ENCODE data around the gene XCL2.

The XCL2 gene

DNA sequence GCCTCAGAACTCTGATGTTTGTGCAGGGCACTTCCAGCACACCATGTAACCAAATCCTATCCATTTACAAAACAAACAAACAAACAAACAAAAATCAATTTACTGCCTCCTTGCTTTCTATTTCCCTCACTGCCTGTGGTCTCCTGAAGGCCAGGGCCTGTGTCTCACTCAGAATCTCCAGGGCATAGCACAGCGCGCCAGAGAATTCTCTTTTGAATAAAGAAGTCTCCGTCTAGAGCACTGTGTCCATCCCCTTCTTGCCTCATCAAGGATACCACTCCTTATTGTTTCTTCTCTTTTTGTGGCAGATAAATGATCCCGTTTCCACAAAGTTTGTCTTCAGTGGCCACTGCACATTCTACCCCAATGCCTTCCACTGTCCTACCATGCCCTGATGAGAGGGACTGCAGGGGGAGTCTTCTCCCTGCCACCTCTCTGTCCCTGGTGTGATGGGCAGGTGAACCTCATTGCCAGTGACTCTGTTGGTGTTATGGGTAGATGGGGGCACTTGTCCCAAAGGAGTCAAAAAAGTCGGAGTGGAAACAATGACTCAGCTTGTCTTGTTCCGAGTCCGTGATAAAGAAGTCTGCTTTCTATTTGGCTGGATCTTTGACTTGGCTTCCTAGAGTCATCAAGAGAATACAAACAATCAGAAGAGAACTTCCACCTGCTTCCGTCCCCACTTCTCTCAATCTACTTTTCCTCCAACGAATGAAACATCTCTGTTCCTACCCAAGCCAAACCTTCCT is 30.0 kb downstream of the XCL2 start:
- peak; percentile 32 for DNase-seq (ENCODE audit: low read depth)

DNA sequence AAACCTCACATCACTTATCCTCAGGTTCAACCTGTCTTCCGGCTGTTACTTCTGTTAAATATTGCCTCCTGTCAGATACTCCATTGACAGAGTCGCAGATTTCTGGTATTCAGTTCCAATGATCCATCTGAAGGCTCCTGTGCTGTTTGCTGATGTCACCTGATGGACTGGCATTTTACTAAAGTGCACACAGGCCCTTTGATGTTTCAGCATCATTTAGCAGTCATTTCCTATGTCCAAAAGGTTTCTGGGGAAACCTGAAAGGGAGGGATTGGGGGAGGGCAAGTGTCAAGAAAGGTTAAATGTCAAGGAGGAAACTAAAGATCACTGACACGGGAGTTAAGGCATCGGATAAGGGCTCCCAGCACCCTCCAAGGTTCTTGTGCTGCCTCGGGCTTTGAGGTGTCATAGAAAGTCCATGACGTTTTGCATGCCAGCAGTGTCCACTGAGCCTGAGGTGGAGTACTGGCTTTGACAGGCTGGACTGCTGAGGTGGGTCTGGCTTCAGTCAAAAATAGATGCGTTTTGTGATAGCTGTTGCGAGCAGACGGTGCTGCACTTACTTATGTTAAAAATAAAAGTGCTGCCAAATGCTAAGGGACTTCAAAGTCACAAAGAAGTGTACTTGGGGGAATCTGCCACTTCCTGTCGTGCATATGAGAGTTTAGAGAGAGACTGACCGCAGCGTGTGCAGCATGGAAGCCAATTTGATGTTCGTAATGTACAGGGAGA is 30.8 kb downstream of the XCL2 start:
- DNase-seq (ENCODE audit: low read depth), result no peak

DNA sequence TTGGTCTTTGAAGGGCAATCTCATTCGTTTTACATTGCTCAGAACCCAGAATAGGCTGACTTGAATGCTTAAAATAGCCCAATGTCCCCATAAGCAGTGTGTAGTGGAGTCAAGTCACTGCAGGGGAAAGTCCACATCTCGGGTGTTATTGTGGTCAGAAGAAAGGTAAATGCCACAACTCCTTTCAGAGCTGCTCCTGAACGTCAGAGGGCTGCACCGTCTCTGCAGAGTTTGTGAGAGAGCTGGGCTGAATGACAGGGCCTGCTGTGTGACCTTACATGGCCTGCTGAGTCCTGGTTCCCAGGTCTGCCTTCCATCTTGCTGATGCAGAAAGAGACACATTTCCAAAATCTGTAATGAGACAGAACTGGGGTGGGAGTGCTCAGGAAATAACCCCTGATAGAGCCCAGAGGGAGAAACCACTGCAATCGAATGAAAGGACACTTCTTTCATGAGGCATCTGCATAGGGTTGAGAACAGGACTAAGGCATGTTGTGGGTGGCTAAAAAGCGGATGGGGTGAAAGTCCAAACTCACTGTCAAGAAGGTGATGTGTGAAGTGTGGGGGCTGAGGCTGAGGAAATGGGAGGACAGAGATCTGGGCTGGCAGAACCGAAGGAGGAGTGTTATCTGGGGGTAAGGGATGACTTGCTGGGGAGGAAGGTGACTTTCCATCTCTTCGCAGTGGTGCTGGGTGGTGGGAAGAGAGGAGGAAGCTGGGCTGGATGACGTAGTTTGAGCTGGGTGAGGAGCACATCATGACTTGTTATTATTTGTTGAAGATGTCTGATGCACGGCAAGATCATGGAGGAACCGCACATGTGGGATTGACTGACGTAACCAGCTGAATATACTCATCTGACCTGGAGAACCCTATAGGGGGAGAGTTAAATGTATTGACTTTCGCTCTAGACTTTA is 33.7 kb downstream of the XCL2 start:
- DNase-seq (ENCODE audit: low read depth), result peak; percentile 8

DNA sequence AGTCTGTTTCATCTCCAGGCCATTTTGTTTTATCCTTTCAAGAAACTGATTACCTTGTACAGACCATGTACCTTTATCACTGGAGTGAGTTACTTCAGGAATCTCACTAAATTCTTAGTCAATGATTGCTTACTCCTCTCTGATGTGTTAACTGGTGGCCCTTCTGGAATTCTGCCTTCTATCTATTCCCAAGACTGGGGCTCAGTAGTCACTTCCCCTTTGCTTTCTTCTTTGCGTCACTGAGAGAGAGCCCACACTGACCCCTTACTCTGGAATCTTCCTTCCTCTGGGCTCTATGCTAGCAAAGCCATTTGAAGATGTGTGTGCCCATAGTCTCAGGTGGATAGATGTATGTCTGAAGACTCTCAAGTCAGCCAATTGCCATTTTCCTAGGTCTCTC is 34.6 kb downstream of the XCL2 start:
- DNase-seq (ENCODE audit: low read depth), result no peak

DNA sequence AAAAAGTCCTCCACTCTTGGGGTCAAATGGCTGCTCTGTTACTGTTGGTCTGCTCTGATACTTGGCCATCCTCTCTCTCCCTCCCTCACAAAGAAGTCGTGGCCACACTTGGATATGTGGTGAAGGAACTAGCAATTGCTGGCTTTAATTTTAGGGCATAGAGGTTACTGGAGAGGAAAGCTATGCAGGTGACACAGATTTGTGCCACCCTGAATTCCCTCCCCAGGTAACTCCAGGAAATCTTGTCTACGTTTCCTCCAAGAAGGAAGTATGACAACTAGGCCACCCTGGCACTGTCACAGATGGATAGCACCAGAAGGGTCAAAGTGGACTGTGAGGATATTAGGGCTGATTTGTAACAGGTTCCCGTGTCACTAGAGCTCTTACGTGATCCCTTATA is 36.0 kb downstream of the XCL2 start:
- DNase-seq (ENCODE audit: low read depth), result no peak

DNA sequence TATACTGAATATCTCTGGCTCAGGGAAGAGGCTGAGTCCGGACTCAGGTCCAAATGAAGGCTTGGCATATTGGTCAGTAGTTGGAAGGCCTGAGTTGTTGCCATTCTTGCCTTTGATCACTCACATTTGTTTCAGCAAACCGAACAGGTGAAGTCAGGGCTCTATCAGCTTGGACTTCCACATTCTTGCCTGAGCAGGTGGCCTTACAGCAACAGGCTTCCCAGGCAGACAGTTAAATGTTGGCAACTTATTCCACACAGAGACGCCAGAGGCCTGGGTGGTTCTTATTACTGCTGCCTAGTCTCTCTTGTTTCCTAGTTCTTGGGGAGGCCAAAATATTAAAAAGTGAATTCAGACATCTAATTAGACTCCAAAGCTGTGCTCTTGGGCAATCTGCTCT is 36.6 kb downstream of the XCL2 start:
- DNase-seq (ENCODE audit: low read depth), result no peak

DNA sequence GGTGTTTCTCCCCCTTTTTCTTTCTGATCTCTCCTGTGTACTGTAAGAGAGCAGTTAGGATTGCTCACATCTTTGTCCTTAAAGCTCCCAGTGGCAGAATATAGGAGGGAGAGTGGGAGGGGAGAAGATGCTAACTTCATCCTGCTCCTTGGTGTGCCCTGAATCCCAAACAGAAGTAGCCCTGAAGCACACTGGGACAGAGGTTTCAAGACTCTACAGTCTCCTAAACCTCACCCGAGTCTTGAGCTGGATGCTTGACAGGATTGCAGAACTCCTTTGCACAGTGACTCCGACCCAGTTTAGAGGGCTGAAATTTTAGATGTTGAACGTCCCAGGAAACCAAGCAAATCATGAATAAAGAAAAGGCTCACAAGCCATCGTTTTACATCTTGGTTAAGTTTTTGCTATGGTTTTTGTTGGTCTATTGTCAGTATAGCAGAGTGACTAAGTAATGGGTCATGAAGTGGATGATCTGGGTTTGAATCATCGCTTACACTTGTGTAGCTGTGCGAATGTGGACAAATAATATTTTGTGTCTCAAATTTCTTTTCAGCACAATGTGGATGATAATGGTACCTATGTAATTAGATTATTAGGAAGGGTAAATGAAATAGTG is 37.5 kb downstream of the XCL2 start:
- DNase-seq (ENCODE audit: low read depth), result peak; percentile 57

DNA sequence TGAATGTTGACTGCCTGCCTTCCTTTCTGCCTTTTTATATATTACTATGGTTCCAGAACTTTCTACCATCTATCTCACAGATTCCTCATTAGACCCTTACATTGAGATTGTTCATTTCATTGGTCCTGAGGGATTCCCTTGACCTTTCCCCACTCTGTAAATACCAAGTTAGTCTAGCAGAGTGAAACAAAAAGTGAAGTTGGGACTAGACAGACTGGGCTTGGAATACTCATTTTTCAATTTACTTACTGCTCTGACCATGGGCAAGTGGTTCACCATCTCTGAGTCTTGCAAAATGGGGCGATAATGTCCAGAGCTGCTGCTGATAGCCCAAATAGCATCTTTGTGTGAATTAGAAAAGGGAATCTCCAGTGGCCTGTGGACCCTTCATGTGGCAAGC is 38.8 kb downstream of the XCL2 start:
- DNase-seq (ENCODE audit: low read depth), result no peak

DNA sequence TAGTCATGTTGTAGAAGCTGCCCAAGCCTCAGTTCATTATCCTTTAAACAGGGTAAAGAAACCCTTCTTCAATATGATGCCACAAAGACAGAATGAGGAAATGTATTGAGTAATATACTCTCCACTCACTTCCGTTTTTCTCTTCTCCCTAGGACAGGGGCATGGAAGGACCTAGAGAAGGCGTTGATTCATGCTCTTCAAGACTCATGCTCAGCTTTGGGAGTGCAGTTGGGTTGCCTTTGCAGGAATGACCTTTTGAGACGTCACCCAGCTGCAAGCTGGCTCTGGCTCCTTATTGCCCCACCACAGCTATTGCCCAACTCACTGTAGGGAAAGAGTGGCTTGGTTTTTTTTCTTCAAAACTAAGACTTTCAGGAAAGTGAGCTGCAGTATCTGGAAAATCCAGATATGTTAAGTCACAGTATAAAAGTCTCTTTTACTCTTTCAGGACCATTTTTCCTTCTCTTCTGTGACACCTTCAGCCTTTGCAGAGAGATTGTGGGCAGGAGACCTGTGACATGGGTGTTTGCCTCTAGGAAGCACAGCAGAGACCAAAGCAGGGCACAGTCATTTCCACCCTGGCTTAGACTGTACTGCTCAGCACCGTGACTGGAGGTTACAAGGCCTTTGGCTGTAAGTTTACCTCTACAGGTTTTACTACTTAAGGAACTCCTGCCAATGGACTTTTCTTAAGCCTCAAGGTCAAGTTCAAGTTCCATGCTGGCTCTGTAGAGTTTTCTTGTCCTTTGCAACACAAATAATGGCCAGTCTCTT is 39.5 kb downstream of the XCL2 start:
- peak; percentile 98 for DNase-seq (ENCODE audit: low read depth)

DNA sequence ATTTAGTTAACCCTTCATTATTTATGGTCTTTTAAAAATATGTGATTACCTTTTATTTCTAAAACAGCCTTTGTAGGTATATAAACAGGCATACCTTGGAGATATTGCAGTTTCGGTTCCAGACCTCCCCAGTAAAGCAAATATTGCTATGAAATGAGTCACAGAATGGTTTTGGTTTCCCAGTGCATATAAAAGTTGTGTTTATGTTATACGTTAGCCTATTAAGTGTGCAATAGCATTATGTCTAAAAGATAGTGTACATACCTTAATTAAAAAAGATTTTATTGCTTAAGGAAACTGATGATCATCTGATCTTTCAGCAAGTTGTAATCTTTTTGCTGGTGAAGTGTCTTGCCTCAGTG is 44.1 kb downstream of the XCL2 start:
- DNase-seq (ENCODE audit: low read depth), result no peak

DNA sequence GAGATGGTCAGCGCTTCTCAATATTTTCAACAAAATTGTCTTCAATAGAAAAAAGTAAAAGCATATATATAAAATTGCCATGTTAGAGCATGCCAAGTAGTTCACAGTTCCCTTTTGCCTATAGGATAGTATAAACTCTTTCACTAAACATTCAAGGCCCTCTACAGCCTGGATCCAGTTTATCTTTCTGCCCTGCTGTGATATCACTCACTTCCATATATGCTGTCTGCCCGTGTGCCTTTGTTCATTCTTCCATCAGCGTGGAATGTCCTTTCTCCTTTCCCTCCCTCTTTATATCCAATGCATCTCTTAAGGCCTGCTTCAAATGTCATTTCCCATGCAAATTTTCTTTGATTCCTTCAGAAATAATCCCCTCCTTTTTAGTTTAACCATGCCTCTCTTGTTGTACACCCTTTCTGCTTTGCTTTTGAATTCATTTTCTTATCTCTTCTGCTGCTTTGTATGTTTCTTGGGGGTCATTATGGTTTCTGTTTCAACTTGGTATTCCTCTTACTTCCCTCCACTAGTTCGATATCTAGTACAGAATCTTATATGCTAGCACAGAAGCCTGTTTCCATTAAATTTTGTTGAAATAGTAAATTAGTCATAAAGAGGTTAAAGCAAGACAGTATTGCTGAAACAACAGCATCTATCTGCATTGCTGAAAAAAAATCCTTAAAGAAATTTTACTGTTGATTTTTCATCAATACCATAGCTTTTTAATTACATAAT is 44.7 kb downstream of the XCL2 start:
- DNase-seq (ENCODE audit: low read depth), result no peak

DNA sequence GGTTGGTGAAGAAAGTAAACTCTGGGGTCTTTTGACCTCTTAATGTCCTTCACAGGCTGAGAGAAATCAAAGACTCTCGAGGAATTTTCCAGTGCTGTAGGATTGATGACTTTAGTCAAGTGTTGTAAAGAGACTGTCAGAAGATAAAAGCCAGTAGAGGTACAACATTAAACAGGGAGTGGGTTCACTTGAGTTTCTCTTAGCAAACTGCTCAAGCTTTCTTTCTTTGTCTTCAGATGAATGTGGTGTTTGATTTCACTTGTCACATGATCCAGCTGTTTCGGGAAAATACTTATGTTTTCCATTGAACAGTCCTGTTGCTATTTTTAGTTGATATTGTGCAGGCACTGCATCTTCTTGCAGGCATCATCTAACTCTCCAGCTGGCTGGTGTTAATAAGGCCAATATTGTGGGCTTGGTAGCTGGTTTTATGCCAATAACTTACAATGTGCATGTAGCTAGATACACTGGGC is 45.6 kb downstream of the XCL2 start:
- peak; percentile 72 for DNase-seq (ENCODE audit: low read depth)

DNA sequence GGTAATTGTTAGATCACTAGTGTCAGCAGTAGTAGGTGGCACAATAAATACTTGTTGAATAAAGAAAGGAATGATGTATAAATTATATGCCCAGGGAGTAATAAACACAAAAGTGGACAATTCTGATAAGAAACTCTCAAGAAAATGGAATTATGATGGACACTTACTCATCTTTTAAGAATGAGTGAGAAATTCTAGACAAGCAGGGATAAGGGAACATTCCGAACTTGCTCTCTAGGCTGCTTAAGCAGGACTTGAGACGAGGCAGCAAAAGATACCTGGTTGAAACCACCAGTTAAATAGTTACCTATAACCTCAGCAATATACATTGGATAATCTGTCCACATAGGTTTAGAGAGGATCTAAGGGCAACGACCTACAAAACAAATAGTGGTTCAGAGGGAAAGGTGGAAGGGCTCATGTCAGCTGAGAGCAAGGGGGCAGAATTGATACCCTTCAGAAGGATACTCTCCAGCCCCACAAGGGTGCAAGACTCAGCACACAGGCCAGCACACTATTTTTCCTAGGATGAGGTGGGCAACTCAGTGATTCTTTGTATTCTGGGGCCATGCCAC is 46.3 kb downstream of the XCL2 start:
- no peak for DNase-seq (ENCODE audit: low read depth)

DNA sequence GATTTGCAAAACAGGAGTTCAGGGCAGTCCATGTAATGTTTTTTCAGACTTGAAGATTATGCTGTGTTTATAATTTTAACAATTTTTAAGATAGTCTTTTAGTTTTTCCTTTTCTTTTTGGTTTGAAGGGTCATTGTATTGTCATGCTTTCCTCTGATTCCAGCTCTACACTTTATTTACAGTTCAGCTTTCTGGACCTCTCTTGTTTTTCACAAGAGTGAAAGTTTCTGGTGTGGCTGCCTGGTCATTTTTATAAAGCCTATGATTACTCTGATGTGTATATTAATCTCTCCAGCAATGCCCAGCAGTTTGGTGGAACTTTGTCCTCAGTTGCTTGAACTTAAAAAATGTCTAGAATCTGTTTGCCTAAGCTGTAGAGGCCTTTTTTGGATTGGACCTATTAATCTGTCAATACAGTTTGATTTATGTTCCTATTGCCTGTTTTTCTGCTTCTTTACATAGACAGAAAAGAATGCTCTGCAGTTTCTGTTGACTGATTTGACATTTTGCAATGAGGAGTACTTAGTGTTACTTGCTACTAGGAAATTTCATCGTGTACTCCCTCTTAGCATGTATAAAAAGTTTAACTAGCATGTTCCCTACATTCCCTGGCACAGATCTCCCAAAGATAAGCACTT is 52.2 kb downstream of the XCL2 start:
- no peak for DNase-seq (ENCODE audit: low read depth)
